H9 (cell line): ENCODE results near the gene TMEM225B. TPM values are rescaled to one million over a fixed set of nuclear protein-coding genes. Genes with fewer than 3 reads are reported as not detected.

Experiments used
- DNase-seq: peaks from one replicate; pipeline ENCODE4 v3.0.0-alpha.2; 2017
- H2AFZ ChIP-seq: one replicate; pipeline ENCODE4 v1.6.1; 2013; ENCODE audit warnings: mild to moderate bottlenecking, low read length, control low read depth, moderate library complexity
- H2AK5ac ChIP-seq: 2 replicates; pipeline ENCODE4 v1.6.1; 2013; ENCODE audit warnings: low read length, control low read depth, mixed read lengths; ENCODE audit not compliant: insufficient read length
- H2BK120ac ChIP-seq: one replicate; pipeline ENCODE4 v1.6.1; 2013; ENCODE audit warnings: low read depth, mild to moderate bottlenecking, low read length, control low read depth, inconsistent platforms; ENCODE audit not compliant: poor library complexity, severe bottlenecking
- H2BK12ac ChIP-seq: 2 replicates; pipeline ENCODE4 v1.6.1; 2013; ENCODE audit warnings: low read length, control low read depth, mixed read lengths, low read depth; ENCODE audit not compliant: insufficient read length
- H2BK15ac ChIP-seq: 2 replicates; pipeline ENCODE4 v1.6.1; 2013; ENCODE audit warnings: low read depth, low read length, control low read depth
- H2BK20ac ChIP-seq: one replicate; pipeline ENCODE4 v1.6.1; 2013; ENCODE audit warnings: low read depth, mild to moderate bottlenecking, low read length, control low read depth, inconsistent platforms; ENCODE audit not compliant: poor library complexity, severe bottlenecking
- H2BK5ac ChIP-seq: 2 replicates; pipeline ENCODE4 v1.6.1; 2013; ENCODE audit warnings: low read length, control low read depth, mixed read lengths; ENCODE audit not compliant: insufficient read length
- H3K14ac ChIP-seq: 2 replicates; pipeline ENCODE4 v1.6.1; 2013; ENCODE audit warnings: low read length, control low read depth; ENCODE audit not compliant: insufficient read depth
- H3K18ac ChIP-seq: 2 replicates; pipeline ENCODE4 v1.6.1; 2013; ENCODE audit warnings: low read depth, mild to moderate bottlenecking, mixed read lengths, low read length, control low read depth; ENCODE audit not compliant: insufficient read length
- H3K23ac ChIP-seq: 2 replicates; pipeline ENCODE4 v1.6.1; 2013; ENCODE audit warnings: low read length, control low read depth, mixed read lengths, low read depth; ENCODE audit not compliant: insufficient read length
- H3K23me2 ChIP-seq: 2 replicates; pipeline ENCODE4 v1.6.1; 2013; ENCODE audit warnings: low read depth, mild to moderate bottlenecking, mixed read lengths, low read length, control low read depth; ENCODE audit not compliant: insufficient read length, poor library complexity, severe bottlenecking
- H3K27ac ChIP-seq: 2 replicates; pipeline ENCODE4 v1.5.1; 2013; ENCODE audit warnings: low read length, control low read depth, mixed read lengths, low read depth; ENCODE audit not compliant: insufficient read length
- H3K27me3 ChIP-seq: 2 replicates; pipeline ENCODE4 v1.6.1; 2013; ENCODE audit warnings: low read length, control low read depth, inconsistent platforms; ENCODE audit not compliant: insufficient read depth
- H3K4ac ChIP-seq: 2 replicates; pipeline ENCODE4 v1.6.1; 2013; ENCODE audit warnings: low read depth, mild to moderate bottlenecking, control low read depth, inconsistent platforms, low read length, moderate library complexity
- H3K4me1 ChIP-seq: 2 replicates; pipeline ENCODE4 v1.6.1; 2013; ENCODE audit warnings: low read length, control low read depth, inconsistent platforms; ENCODE audit not compliant: insufficient read depth
- H3K4me2 ChIP-seq: 2 replicates; pipeline ENCODE4 v1.6.1; 2013; ENCODE audit warnings: low read length, control low read depth, mixed read lengths; ENCODE audit not compliant: insufficient read length, insufficient read depth
- H3K56ac ChIP-seq: 2 replicates; pipeline ENCODE4 v1.6.1; 2013; ENCODE audit warnings: low read depth, mild to moderate bottlenecking, mixed read lengths, low read length, control low read depth; ENCODE audit not compliant: insufficient read length
- H3K79me1 ChIP-seq: 2 replicates; pipeline ENCODE4 v1.6.1; 2013; ENCODE audit warnings: low read depth, mild to moderate bottlenecking, moderate library complexity, low read length, control low read depth, inconsistent platforms; ENCODE audit not compliant: insufficient read depth, poor library complexity, severe bottlenecking
- H3K79me2 ChIP-seq: 2 replicates; pipeline ENCODE4 v1.6.1; 2013; ENCODE audit warnings: low read length, control low read depth, inconsistent platforms; ENCODE audit not compliant: insufficient read depth
- H3K9ac ChIP-seq: 2 replicates; pipeline ENCODE4 v1.6.1; 2013; ENCODE audit warnings: low read length, control low read depth, mixed read lengths; ENCODE audit not compliant: insufficient read length; ENCODE audit errors: extremely low read depth
- H3K9me3 ChIP-seq: one replicate; pipeline ENCODE4 v1.6.1; 2013; ENCODE audit warnings: low read depth, low read length, inconsistent platforms; ENCODE audit not compliant: control insufficient read depth
- H3T11ph ChIP-seq: one replicate; pipeline ENCODE4 v1.6.1; 2013; ENCODE audit warnings: mild to moderate bottlenecking, low read length, control low read depth, inconsistent platforms
- H4K20me1 ChIP-seq: one replicate; pipeline ENCODE4 v1.6.1; 2013; ENCODE audit not compliant: control insufficient read depth, insufficient read length, insufficient read depth
- H4K5ac ChIP-seq: 2 replicates; pipeline ENCODE4 v1.6.1; 2013; ENCODE audit warnings: low read depth, mild to moderate bottlenecking, mixed read lengths, low read length, control low read depth; ENCODE audit not compliant: insufficient read length
- H4K8ac ChIP-seq: replicated peaks from 2 replicates; pipeline ENCODE4 v1.6.1; 2013; ENCODE audit warnings: low read length, control low read depth, mixed read lengths, low read depth; ENCODE audit not compliant: insufficient read length
- H4K91ac ChIP-seq: 2 replicates; pipeline ENCODE4 v1.6.1; 2013; ENCODE audit warnings: low read depth, mild to moderate bottlenecking, moderate library complexity, mixed read lengths, low read length, control low read depth; ENCODE audit not compliant: insufficient read length
- H3K27ac Mint-ChIP-seq, 3 experiments: 2 replicates in 2 of 3; 3 replicates in 1 of 3; pipeline ENCODE4 v1.8.0; 2020 to 2021; ENCODE audit warnings: mixed read lengths in 3 of 3, mild to moderate bottlenecking in 1 of 3, moderate library complexity in 1 of 3
- H3K27me3 Mint-ChIP-seq: 2 replicates; pipeline ENCODE4 v1.8.0; 2021; ENCODE audit warnings: low read depth, mild to moderate bottlenecking, moderate library complexity, mixed read lengths
- H3K36me3 Mint-ChIP-seq, 3 experiments: 2 replicates in 2 of 3; 3 replicates in 1 of 3; pipeline ENCODE4 v1.8.0; 2020 to 2021; ENCODE audit warnings: low read depth in 3 of 3, mixed read lengths in 3 of 3; ENCODE audit not compliant: insufficient read depth in 1 of 3
- H3K4me1 Mint-ChIP-seq, 2 experiments: 2 replicates each; pipeline ENCODE4 v1.8.0; 2020; ENCODE audit warnings: mixed read lengths in 2 of 2
- H3K4me3 Mint-ChIP-seq, 2 experiments: 2 replicates in 1 of 2; 3 replicates in 1 of 2; pipeline ENCODE4 v1.8.0; 2020 to 2021; ENCODE audit warnings: mild to moderate bottlenecking in 2 of 2, mixed read lengths in 2 of 2, moderate library complexity in 1 of 2
- H3K9me3 Mint-ChIP-seq, 2 experiments: 2 replicates in 1 of 2; 3 replicates in 1 of 2; pipeline ENCODE4 v1.8.0; 2020; ENCODE audit warnings: mild to moderate bottlenecking in 2 of 2, mixed read lengths in 2 of 2, moderate library complexity in 1 of 2
- WGBS: extraction: QIAGEN DNeasy Blood & Tissue Kit; methylation state at CpG from one replicate; pipeline ENCODE4 v1.1.7; 2013; ENCODE audit warnings: missing lambda C conversion rate, low lambda C conversion rate, mixed read lengths; ENCODE audit not compliant: insufficient read length; ENCODE audit errors: extremely low coverage; 5-methylcytosine and 5-hydroxymethylcytosine counted together
- total RNA-seq: library from RNA; stranded (reverse); gene quantifications from 2 replicates; pipeline ENCODE4 v1.2.1, GENCODE V29; 2021
- TF ChIP-seq, protein P1 (sequence below): fragments of 200-600 bp; sonication (generic); conservative IDR thresholded peaks from 3 replicates; pipeline ENCODE4 v1.8.0; 2021; ENCODE audit warnings: antibody characterized with exemption, mild to moderate bottlenecking

TMEM225B gene
- total RNA-seq, 1 experiment from 2014 or later: not detected

DNA sequence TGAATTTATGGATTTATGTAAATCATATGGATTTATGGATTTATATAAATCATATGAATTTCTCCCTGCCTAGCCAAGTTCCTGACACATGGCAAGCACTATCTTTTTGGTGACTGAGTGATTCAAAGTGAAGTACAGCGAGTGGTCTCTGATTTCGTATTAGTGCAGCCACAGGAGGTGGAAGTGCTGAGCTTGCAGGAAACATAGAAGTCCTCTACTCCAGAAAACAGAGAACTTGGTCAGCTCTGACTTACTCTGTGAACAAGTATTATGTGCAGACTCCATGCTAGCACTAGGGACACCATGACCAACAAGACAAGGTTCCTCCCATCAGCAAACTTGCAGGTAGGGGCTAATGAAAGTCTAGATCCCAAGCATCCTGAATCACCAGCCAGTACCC lies 53.2 kb downstream of the TMEM225B start:
- H2BK20ac ChIP-seq: no peak overlapping the region
- no CpG with 5 or more reads among the region's 2 CpGs for WGBS
- H3K79me1 ChIP-seq: no peaks in the 10 kb centered on the region
- H3K79me2 ChIP-seq: no peaks in the 10 kb centered on the region
- H3K27ac Mint-ChIP-seq: no peak overlapping the region
- H2BK12ac ChIP-seq: no peak overlapping the region
- H4K20me1 ChIP-seq: no peaks in the 10 kb centered on the region
- no peak overlapping the region for H2BK120ac ChIP-seq
- H4K8ac ChIP-seq: no peak overlapping the region
- H3K9me3 Mint-ChIP-seq: peaks cover 6% of the 10 kb centered on the region in 2 experiments; a peak in 4 of 5 replicates
- H3K56ac ChIP-seq: no peak overlapping the region
- no peaks in the 10 kb centered on the region for H3K9me3 ChIP-seq
- H3K27ac ChIP-seq: no peak overlapping the region
- no peak overlapping the region for H2BK5ac ChIP-seq
- H3K23ac ChIP-seq: no peak overlapping the region
- no peak overlapping the region for H2AFZ ChIP-seq
- H2AK5ac ChIP-seq: no peak overlapping the region
- H3K4me2 ChIP-seq: no peak overlapping the region
- no peak overlapping the region for H3K18ac ChIP-seq
- no peak for DNase-seq
- TF ChIP-seq, protein P1, sequence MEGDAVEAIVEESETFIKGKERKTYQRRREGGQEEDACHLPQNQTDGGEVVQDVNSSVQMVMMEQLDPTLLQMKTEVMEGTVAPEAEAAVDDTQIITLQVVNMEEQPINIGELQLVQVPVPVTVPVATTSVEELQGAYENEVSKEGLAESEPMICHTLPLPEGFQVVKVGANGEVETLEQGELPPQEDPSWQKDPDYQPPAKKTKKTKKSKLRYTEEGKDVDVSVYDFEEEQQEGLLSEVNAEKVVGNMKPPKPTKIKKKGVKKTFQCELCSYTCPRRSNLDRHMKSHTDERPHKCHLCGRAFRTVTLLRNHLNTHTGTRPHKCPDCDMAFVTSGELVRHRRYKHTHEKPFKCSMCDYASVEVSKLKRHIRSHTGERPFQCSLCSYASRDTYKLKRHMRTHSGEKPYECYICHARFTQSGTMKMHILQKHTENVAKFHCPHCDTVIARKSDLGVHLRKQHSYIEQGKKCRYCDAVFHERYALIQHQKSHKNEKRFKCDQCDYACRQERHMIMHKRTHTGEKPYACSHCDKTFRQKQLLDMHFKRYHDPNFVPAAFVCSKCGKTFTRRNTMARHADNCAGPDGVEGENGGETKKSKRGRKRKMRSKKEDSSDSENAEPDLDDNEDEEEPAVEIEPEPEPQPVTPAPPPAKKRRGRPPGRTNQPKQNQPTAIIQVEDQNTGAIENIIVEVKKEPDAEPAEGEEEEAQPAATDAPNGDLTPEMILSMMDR: no peak
- H4K91ac ChIP-seq: no peak overlapping the region
- no peaks in the 10 kb centered on the region for H3K4me1 ChIP-seq
- no peak overlapping the region for H3K4me3 Mint-ChIP-seq
- H3K4me1 Mint-ChIP-seq: no peaks in the 10 kb centered on the region
- no peak overlapping the region for H2BK15ac ChIP-seq
- H3K36me3 Mint-ChIP-seq: peaks cover 0 to 3% (median 0%) of the 10 kb centered on the region in 3 experiments; a peak in 4 of 7 replicates
- no peaks in the 10 kb centered on the region for H3K23me2 ChIP-seq
- H3K27me3 Mint-ChIP-seq: no peaks in the 10 kb centered on the region
- H3K27me3 ChIP-seq: no peaks in the 10 kb centered on the region
- no peak overlapping the region for H3K14ac ChIP-seq
- no peak overlapping the region for H4K5ac ChIP-seq
- no peak overlapping the region for H3K4ac ChIP-seq
- H3K9ac ChIP-seq: no peak overlapping the region
- H3T11ph ChIP-seq: no peak overlapping the region
